DND-41 (cell line): ENCODE results near the gene VTI1A.

Experiments used
- ATAC-seq: fragments of 200-7000 bp; cut with Tn5 transposase; 3 replicates; pipeline ENCODE4 v1.9.1; 2021; ENCODE audit warnings: low read depth; ENCODE audit not compliant: insufficient read depth
- DNase-seq: peaks from one replicate; pipeline ENCODE4 v3.0.0-alpha.2; 2020
- H2AFZ ChIP-seq: 2 replicates; pipeline ENCODE4 v1.6.0; 2012; ENCODE audit warnings: low read depth, low read length
- H3K27ac ChIP-seq: 2 replicates; pipeline ENCODE4 v1.5.1; 2012; ENCODE audit warnings: low read length, inconsistent platforms
- H3K27me3 ChIP-seq: fragments of 200-600 bp; sonication (generic); 2 replicates; pipeline ENCODE4 v1.6.0; 2012; ENCODE audit warnings: low read length, mild to moderate bottlenecking, inconsistent platforms; ENCODE audit not compliant: insufficient read depth, poor library complexity
- H3K36me3 ChIP-seq: 2 replicates; pipeline ENCODE4 v1.5.1; 2012; ENCODE audit warnings: low read length, inconsistent platforms; ENCODE audit not compliant: insufficient read depth
- H3K4me1 ChIP-seq: 2 replicates; pipeline ENCODE4 v1.5.1; 2012; ENCODE audit warnings: mild to moderate bottlenecking, low read length; ENCODE audit not compliant: insufficient read depth
- H3K4me2 ChIP-seq: 2 replicates; pipeline ENCODE4 v1.6.0; 2012; ENCODE audit warnings: mild to moderate bottlenecking, moderate library complexity, low read length, inconsistent platforms; ENCODE audit not compliant: insufficient read depth
- H3K4me3 ChIP-seq, 2 experiments: fragments of 200-600 bp in 1 of 2; shearing (Covaris generic) in 1 of 2; 2 replicates each; pipeline ENCODE4 v1.5.1; 2012 to 2016; ENCODE audit warnings: inconsistent platforms in 2 of 2, low read length in 2 of 2, mild to moderate bottlenecking in 2 of 2, low read depth in 1 of 2, moderate library complexity in 1 of 2
- H3K79me2 ChIP-seq: 2 replicates; pipeline ENCODE4 v1.6.0; 2012; ENCODE audit warnings: low read length, inconsistent platforms; ENCODE audit not compliant: insufficient read depth
- H3K9ac ChIP-seq: 2 replicates; pipeline ENCODE4 v1.6.0; 2012; ENCODE audit warnings: low read depth, mild to moderate bottlenecking, inconsistent platforms, low read length, moderate library complexity
- H3K9me3 ChIP-seq: 2 replicates; pipeline ENCODE4 v1.5.1; 2012; ENCODE audit warnings: low read length, moderate library complexity, mild to moderate bottlenecking, inconsistent platforms; ENCODE audit not compliant: insufficient read depth, severe bottlenecking
- H4K20me1 ChIP-seq: 2 replicates; pipeline ENCODE4 v1.6.0; 2012; ENCODE audit warnings: low read length; ENCODE audit not compliant: insufficient read depth
- CTCF ChIP-seq: IDR thresholded peaks from 2 replicates; pipeline ENCODE4 v1.5.1; 2012; ENCODE audit warnings: borderline replicate concordance, low read length, moderate library complexity, mild to moderate bottlenecking; ENCODE audit not compliant: poor library complexity, severe bottlenecking; ENCODE audit errors: extremely low read depth
- EZH2 ChIP-seq: IDR thresholded peaks from 3 replicates; pipeline ENCODE4 v1.6.1; 2012; ENCODE audit warnings: borderline replicate concordance, low read depth, mild to moderate bottlenecking, moderate library complexity, low read length, inconsistent platforms; ENCODE audit not compliant: severe bottlenecking

The VTI1A gene

GRCh38 chr10:112658465-112658864, 211.4 kb downstream of the VTI1A start:
- Histone ChIP-seq H3K9me3 (no peaks in the 10 kb centered on the region), H3K27ac (no peak overlapping the region), H3K27me3 (no peaks in the 10 kb centered on the region), H3K9ac (no peak overlapping the region), H2AFZ (no peak overlapping the region), H3K79me2 (no peaks in the 10 kb centered on the region), H3K36me3 (no peaks in the 10 kb centered on the region), H4K20me1 (no peaks in the 10 kb centered on the region), H3K4me2 (no peak overlapping the region), H3K4me3 (no peak overlapping the region), H3K4me1 (no peaks in the 10 kb centered on the region)
- ATAC-seq, result no peak
- no peak for DNase-seq
- no peak for TF ChIP-seq EZH2
- no peak for TF ChIP-seq CTCF

GRCh38 chr10:112658900-112659638, 212.1 kb downstream of the VTI1A start:
- H3K27ac ChIP-seq, result no peak overlapping the region
- no peak overlapping the region for H2AFZ ChIP-seq
- no peak for TF ChIP-seq CTCF
- no peak for TF ChIP-seq EZH2
- H3K9me3 ChIP-seq, result no peaks in the 10 kb centered on the region
- no peak overlapping the region for H3K4me2 ChIP-seq
- H4K20me1 ChIP-seq, result no peaks in the 10 kb centered on the region
- no peaks in the 10 kb centered on the region for H3K27me3 ChIP-seq
- no peak for DNase-seq
- H3K4me3 ChIP-seq, result no peak overlapping the region
- no peaks in the 10 kb centered on the region for H3K4me1 ChIP-seq
- no peak for ATAC-seq
- no peaks in the 10 kb centered on the region for H3K36me3 ChIP-seq
- no peaks in the 10 kb centered on the region for H3K79me2 ChIP-seq
- H3K9ac ChIP-seq, result no peak overlapping the region

GRCh38 chr10:112663234-112664125, 216.5 kb downstream of the VTI1A start:
- Histone ChIP-seq H3K9ac (no peak overlapping the region), H3K27ac (no peak overlapping the region), H3K4me2 (no peak overlapping the region), H3K79me2 (no peaks in the 10 kb centered on the region), H3K36me3 (0 out of 2 replicates have a peak, but pooled peaks cover under 1% of the 10 kb centered on the region), H2AFZ (no peak overlapping the region), H3K4me3 (no peak overlapping the region), H3K9me3 (no peaks in the 10 kb centered on the region), H4K20me1 (no peaks in the 10 kb centered on the region), H3K27me3 (no peaks in the 10 kb centered on the region), H3K4me1 (no peaks in the 10 kb centered on the region)
- ATAC-seq (no peak), DNase-seq (no peak)
- TF ChIP-seq EZH2 (no peak), CTCF (no peak)
